DMS53 (cell line): ENCODE data around the gene ITCH.

ENCODE experiments used
- DNase-seq: peaks from one replicate; lab custom pipeline; 2025; lab: John Stamatoyannopoulos, UW

Gene ITCH

DNA sequence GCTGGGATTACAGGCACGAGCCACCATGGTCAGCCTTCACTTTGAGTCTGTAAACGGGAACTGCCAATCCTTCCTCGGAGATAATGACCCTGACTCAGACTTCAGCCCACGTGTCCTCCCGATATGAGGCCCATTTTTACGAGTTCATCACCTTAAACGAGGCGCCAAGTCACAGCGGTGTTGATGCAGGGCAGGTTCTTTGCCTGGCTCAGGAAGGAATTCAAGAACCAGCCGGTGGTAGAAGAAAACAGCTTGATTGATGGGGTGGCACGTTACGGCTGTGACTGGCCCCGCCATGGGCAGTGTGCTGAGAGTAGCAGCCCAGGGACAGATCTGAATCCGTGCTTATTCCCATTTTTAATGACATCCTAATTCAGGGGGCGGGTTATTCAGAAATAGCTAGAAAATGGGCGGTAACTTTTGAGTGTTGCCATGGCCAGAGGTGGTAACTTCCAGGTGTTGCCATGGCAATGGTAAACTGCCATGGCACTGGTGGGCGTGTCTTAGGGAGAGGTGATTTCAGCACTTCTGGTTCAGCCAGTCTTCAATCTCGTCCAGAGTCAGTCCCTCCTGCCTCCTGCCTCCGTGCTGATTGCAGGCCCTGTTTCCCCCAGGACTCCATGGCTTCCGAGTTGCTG lies 186.3 kb downstream of the ITCH start:
- DNase-seq, result peak; percentile 83

GRCh38 chr20:34549929-34550305 lies 186.8 kb downstream of the ITCH start:
- no peak for DNase-seq

GRCh38 chr20:34552569-34552968 lies 189.5 kb downstream of the ITCH start:
- DNase-seq, result no peak

DNA sequence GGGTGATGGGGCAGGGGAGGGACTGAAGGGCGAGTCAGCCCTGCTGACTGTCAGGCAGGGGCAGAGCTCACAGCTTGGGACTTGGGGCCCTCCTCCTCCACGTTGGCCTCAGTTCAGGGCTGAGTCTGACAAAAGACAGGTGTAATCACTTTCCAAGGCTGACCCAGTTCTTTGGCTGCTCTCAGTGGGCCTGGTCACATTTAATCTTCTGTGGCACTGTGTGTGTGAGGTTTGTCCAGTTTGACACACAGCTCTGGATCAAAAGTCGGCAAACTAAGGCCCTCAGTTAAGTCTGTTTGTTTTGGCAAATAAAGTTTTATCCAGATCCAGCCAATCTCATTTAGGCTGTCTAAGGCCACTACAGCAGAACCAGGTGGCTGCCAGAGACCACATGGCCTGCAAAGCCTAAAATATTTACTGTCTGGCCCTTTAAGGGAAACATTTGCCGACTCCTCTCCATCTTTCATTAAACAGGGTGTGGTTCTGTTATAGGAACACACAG lies 190.3 kb downstream of the ITCH start:
- no peak for DNase-seq

- peak; percentile 79 for DNase-seq
These were observed 194.9 kb downstream of the ITCH start for GRCh38 chr20:34557936-34558319.

GRCh38 chr20:34558320-34559218 lies 195.5 kb downstream of the ITCH start, which contains the start of gene MAP1LC3A:
MAP1LC3A (plus strand) TSS chr20:34558718; CDS start chr20:34558869, 151 bp downstream.
- peak; percentile 98 for DNase-seq

DNA sequence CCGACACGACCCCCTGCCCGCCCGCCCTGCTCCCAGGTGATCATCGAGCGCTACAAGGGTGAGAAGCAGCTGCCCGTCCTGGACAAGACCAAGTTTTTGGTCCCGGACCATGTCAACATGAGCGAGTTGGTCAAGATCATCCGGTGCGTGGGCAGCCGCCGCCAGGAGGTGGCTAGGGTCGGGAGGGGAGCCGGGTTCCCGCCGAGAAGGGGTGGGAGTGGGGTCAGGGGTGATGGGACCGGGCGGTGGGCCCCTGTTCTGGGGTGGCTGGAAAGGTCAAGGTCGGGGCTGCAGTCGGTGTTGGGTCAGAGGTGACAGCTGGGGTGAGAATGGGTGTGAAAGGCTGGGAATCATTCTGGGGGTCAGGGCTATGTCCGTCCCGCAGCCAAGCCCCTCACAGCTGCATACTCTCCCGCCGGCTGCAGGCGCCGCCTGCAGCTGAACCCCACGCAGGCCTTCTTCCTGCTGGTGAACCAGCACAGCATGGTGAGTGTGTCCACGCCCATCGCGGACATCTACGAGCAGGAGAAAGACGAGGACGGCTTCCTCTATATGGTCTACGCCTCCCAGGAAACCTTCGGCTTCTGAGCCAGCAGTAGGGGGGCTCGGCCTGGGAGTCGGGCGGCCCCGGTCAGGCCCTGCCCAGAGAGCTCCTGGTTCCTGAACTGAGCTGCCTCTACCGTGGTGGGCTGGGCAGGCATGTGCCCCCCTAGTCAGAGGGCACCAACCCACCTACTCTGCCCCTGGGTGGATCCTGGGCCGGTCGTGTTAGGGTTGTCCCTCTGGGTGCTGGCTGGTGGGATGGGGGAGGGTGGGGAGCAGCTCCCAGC lies 196.5 kb downstream of the ITCH start:
- peak; percentile 52 for DNase-seq

DNA sequence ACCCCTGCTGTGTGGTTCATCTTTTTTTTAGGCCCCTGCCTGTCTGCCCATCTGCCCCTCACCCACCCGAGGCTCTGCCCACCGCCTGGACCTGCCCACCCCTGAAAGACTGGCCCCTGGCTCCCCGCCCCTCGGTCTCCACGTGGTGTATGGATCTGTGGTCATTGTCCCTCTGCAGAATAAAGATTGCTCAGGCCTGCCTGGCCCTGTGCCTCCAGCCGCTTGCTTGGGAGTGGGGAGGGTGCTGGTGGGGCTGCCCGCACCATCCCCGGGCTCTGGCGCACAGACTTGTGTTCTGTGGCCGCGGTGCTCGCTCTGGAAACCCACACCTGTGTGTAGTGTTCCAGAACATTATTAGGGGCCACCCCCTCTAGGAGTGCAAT lies 197.1 kb downstream of the ITCH start:
- peak; percentile 21 for DNase-seq

GRCh38 chr20:34560614-34561013 lies 197.5 kb downstream of the ITCH start:
- DNase-seq, result no peak
